Epidermal melanocyte (primary cell): Measurements from ENCODE around the gene STRN.
"Not testable (repeated sequence)": the region's sequence is repeated elsewhere in the genome, so short reads cannot be mapped to it uniquely, and the experiment has no call there.

Experiments
- DNase-seq: peaks from one replicate; pipeline ENCODE4 v3.0.0; 2011; ENCODE audit warnings: low spot score; ENCODE audit not compliant: insufficient read length

Gene STRN

GRCh38 chr2:36915627-36916026 lies 50.7 kb downstream of the STRN start:
- no peak for DNase-seq

- DNase-seq, result no peak
Measured at GRCh38 chr2:36912695-36913094, 53.6 kb downstream of the STRN start.

GRCh38 chr2:36911012-36911411 lies 55.3 kb downstream of the STRN start:
- no peak for DNase-seq

- DNase-seq, result no peak
Measured at GRCh38 chr2:36906277-36906676, 60.1 kb downstream of the STRN start.

- no peak for DNase-seq
Measured at GRCh38 chr2:36904636-36905035, 61.7 kb downstream of the STRN start.

GRCh38 chr2:36902385-36903120 lies 63.8 kb downstream of the STRN start:
- DNase-seq, result no peak

- DNase-seq, result no peak
Measured at GRCh38 chr2:36892805-36893204, 73.5 kb downstream of the STRN start.

- DNase-seq, result peak; percentile 17
Measured at GRCh38 chr2:36889795-36890194, 76.5 kb downstream of the STRN start.

GRCh38 chr2:36887095-36887494 lies 79.2 kb downstream of the STRN start:
- not testable (repeated sequence) for DNase-seq

GRCh38 chr2:36886664-36887063 lies 79.7 kb downstream of the STRN start:
- no peak for DNase-seq

- no peak for DNase-seq
Measured at GRCh38 chr2:36885605-36886004, 80.7 kb downstream of the STRN start.

GRCh38 chr2:36882532-36882931 lies 83.8 kb downstream of the STRN start:
- DNase-seq, result no peak

- DNase-seq, result no peak
Measured at GRCh38 chr2:36881816-36882215, 84.5 kb downstream of the STRN start.

- no peak for DNase-seq
Measured at GRCh38 chr2:36878429-36878828, 87.9 kb downstream of the STRN start.

- no peak for DNase-seq
Measured at GRCh38 chr2:36871068-36871707, 95.1 kb downstream of the STRN start.

- DNase-seq, result no peak
Measured at GRCh38 chr2:36869606-36870005, 96.7 kb downstream of the STRN start.

GRCh38 chr2:36861896-36862295 lies 104.4 kb downstream of the STRN start:
- DNase-seq, result no peak

- DNase-seq, result no peak
Measured at GRCh38 chr2:36859366-36859792, 107.0 kb downstream of the STRN start.

GRCh38 chr2:36858551-36859365 lies 107.6 kb downstream of the STRN start:
- DNase-seq, result no peak

- DNase-seq, result no peak
Measured at GRCh38 chr2:36857713-36858112, 108.6 kb downstream of the STRN start.

- DNase-seq, result no peak
Measured at GRCh38 chr2:36855429-36855828, 110.9 kb downstream of the STRN start.

GRCh38 chr2:36854241-36854640 lies 112.1 kb downstream of the STRN start:
- no peak for DNase-seq
